Measurements from ENCODE around the gene ZNF23.
A peak's percentile ranks its signal among the peaks of the same experiment; 100 is the strongest.

Gene ZNF23

DNA sequence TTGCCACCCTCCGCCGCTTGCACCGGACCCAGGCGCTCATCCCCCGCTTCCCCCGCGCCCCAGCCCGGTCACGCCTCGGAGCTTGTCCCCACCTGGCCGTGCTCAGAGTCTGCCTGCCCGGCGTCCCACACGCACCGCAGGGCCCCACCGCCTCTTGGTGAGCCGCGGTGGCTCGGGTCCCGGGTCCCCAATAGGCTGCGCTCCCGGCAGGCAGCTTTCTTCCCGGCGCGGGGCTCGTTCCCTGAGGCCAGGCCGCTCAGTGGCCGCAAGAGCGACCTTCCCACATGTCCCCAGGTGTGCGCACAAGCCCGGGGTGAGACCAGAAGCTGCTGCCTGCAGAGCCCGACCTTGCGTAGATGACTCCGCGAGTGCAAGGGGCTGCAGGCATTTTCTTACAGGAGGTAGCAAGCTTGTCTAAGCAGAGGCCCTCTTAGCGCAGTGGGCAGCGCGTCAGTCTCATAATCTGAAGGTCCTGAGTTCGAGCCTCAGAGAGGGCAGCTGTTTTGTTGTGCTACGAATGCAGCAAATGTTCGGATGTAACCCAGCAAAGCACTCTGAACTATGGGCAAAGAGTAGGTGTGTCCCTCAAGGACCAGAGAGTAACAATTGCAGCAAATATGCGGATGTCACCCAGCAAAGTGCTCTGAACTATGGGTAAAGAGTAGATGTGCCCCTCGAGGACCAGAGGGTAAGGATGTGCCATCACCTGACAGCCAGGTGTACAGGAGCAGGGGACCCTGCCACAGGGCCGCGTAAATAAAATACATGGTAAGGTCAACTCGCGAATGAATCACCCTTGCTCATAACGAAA, 35.8 kb downstream of the ZNF23 start:
- no peak for DNase-seq

DNA sequence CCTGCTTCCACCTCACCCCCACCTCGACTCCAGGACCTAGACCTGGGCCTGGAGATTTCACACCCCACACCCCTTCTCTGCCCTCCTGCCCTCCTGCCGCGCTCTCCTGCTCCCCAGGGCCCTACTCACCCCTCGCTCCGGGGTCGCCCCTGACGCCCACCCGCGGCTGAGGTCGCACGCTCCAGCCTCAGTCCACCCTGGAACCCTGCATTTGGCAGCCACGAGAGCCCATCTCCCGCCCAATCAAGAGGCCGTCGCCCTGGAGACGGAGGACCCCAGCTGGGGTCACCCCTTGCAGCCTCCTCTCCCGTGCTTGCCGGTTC, 36.3 kb downstream of the ZNF23 start:
- no peak for DNase-seq

DNA sequence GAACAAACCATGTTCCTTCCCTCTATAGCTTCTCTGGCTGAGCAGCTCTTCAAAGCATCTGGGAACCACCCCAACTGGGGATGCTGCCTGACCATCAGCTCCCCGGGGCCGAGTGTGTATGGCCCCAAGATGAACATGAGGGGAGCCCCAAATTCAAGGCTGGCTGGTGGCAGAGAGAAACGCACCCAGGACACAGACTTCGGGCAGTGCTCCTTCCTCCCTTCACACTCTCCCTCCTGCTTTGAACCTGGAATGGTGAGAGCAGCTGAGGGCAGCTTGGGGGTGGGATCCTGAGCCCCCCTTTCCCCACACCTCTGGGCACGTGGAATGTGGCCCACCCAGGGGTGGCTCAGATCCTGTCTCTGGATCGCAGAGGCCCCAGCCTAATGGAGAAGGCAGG, 37.4 kb downstream of the ZNF23 start:
- DNase-seq = no peak

DNA sequence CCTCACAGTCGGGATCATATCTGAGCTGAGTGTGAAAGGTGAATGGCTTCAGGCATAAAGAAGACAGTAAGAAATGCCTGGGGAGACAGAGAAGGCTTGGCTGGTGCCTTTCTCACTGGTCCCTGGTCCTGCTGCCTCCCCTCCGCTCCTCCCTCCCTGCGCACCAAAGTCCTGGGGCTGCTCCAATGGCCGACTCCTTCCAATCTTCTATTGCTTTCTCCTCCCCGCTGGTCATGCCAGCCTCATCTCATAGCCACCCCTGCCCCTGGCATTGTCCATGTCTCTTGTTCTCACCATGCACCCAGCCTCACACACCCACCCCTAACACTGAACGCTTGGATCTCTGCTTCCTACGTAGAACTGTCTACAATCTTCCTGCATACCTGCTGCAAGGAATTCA, 38.2 kb downstream of the ZNF23 start:
- DNase-seq = no peak

DNA sequence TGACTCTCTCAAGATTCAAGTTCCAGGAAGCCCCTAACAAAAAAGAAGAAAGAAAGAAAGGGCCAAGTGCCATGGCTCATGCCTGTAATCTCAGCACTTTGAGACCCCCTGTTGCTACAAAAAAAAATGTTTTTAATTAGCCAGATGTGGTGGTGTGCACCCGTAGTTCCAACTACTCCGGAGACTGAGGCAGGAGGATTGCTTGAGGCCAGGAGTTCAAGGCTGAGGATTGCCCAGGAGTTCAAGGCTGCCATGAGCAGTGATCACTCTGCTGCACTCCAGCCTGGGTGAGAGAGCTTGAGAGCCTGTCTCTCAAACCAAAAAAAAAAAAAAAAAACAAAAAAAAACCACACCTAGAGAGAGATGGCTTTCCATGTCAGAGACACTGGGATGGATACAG, 39.0 kb downstream of the ZNF23 start:
- DNase-seq = no peak

DNA sequence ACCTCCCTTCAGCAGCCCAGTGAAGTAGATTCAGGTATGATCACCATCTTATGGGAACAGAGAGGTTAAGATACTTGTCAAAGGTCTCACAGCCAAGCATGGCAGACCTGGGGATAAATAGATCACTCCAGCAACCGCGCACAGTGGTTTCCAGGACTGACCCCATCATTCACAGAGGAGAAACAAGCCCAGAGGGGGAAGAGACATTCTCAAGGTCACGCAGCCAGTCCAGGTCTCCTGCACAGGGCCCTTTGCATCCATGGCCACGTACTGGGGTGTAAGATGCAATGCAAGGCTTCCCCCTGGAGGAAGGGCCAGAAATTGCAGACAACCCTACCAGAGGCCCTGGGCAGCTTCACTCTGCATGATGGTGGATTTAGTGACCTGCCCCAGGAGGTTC, 40.1 kb downstream of the ZNF23 start:
- peak in 1 of 2 donors; percentile 13 for DNase-seq

DNA sequence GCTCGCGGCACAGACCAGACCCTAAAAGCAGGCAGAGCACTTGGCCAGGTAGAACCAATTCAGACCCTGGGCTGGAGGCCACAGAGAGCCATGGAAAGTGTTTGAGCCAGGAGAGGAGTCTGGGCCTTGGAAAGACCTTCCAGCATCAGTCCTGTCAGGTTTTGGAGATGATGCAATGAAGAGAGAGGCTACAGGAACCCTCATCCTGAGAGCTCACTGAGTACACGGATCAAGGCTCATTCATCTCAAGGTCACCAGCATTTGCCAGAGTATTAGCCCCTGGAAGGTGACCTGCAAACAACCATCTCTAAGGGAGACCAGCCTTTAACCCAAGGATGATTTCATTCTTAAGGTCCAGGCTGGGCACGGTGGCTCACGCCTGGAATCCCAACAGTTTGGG, 48.0 kb downstream of the ZNF23 start:
- no peak for DNase-seq

DNA sequence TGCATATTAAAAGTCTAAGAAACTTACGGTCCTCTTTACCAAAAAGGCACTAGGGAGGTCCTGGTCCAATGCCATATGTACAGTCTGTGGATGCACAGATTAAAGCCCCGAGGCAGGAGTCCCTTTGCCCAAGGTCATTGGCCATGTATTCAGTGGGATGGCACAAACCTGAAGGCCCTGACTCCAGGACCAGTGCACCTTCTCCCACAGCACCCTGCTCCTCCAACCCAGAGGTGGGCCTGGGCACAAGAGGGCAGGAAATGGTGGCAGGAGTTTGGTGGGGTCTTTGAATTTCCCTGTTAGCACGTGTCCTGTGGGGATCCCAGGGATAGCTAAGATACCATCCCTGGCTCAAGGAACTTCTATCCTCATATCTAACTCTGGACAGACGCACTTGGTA, 48.7 kb downstream of the ZNF23 start:
- DNase-seq = no peak

DNA sequence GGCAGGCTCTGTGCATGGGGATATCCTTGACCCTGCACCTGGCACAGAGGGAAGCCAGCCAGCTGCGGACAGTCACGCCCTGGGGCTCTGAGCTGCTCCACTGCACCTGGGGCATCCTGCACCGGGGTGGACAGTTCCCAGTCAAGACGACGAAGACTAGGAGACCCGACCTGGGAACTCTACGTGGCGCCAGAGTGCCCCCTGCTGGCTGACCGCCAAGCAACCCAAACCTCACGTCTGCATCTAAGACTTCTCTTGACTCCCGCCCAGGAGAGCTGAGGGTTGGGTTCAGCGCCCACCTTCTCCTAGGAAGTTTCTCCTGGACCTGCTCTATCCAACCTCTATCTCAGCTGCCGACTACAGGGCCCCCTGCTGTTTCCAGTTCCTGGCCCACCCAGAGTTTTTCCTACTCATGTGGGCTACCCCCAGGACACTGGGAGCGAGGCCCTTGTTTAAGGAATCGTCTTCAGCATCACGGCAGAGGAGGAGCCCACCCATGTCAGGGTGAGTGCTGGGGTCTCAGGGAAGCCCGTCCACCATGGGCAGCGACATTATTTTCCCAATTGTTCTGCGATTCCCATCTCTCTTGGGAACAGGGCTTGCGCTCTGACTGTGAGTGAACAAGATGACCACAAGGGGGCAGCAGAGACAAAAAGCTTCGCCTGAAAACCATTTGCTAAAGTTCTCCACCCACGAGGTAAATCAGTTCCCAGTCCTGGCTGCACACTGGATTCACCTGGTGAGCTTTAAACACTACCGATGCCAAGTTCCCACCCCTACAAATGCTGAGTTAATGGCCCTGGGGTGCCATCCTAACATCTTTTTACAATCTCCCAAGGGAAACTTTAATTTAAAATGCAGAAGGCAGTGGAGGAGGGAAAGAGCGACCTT, 49.5 kb downstream of the ZNF23 start:
- peak; percentile 45 to 59 for DNase-seq

DNA sequence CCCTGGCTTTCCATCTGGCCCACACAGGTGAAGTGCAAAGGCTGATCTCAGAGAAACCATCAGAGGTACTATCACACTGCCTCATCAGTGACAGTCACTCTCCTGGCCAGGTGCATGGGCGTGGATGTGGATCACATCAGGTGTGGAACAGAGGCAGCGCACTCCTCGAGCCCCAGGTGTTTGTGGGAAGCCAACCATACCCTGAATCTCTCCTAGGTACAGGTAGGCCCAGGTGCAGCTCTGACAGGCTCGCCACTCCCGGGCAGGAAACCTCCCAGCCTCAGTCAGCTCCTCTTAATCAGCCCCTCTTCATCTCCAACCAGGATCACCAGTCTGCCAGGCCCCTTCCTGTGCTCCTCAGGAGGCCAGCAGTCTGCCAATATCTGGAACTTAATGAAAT, 51.9 kb downstream of the ZNF23 start:
- DNase-seq = no peak

DNA sequence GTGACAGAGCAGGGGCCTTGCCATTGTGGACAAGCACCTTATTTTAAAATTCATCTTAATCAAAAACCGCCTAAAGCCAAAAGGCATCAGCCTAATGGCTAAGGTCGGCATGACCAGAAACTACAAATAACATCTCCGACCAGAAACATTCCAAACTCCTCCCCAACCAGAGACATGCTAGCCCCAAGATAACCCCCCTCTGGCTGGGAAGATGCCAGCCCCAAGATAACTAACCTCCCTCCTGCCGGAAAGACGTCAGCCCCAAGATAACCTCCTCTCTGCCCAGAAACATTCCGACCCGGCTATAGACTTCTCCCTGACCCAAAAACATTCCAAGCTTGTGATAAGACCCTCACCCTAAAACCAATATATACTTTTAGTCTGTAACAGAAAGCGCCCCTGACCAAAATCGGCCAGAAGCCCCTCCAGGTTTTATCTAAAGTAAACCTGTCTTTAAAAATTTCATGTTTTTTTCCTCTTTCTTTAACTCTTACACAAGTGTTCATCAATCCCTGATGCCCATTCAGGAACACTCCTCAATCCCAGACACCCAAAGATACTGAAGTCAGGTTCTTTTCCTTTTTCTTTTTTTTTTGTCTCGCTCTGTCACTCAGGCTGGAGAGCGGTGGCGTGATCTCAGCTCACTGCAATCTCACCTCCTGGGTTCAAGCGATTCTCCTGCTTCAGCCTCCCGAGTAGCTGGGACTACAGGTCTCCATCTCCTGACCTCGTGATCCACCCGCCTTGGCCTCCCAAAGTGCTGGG, 52.9 kb downstream of the ZNF23 start:
- DNase-seq = no peak

DNA sequence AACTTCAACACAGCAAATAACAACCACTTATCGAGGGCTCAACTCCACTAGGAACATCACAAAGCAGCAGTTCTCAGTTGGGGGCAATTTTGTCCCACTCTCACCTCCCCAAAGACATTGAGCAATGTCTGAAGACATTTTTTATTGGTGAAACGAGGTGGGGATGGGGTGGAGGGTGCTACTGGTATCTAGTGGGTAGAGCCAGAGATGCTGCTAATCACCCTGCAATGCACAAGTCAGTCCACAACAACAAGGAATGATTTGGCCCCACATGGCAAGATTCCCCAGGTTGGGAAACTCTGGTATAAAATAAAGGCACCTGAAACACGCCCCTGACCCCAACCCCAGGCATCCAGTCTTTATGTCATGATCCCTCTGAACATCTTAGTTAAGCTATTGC, 53.5 kb downstream of the ZNF23 start:
- DNase-seq = no peak

DNA sequence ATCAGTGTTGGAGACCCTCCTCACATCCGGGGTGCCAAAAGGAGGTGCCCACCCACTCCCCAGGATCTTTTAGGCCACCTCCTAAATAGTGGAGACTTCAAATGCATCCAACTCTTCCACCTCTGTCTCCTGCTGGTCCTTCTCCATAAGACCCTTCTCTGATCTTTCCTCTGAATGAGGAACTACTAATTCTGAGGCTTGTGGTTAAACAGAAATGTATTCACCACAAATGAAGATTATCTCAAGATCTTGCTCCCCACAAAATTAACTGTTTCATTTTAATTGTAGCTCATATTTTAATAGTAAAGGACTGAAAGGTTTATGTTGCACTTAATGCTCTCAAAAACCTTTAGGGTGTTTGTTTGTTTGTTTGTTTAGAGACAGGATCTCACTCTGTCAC, 54.3 kb downstream of the ZNF23 start:
- DNase-seq = no peak

DNA sequence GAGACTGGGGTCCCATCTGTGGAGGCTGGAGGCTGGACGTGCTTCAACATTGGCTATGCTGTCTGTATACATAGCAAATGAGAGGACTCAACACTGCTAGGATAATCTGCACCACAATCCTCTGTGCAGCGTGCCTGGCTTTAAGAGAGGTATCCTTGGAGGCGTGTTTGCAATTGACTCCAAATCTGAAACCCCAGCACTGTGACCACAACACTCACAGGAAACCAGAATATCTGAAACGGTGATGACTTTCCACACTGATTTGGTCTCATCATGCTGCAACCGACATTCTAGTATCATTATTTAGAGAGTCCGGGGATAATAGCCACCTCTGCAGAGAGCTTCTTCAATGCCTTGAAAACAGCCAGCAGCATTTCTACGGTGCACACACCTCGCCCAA, 55.3 kb downstream of the ZNF23 start:
- DNase-seq = no peak

DNA sequence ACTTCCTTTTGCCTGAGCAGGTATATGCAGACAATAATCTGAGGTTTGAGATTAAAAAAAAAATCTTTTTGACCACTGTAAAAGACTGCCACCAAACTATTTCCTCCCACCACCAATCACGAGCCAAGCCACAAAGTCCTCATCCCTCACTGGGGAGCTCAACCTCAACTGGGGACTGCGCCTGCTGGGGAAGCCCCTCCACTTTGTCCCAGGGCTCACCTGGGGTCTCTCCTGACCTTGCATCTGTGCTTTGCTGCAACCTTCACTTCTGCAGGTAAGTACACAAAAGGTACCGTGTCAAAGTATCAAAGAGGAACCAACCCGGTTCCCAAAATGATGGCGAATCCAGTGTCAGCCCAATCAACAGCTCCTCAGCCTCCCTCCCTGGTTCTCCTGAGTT, 55.7 kb downstream of the ZNF23 start:
- DNase-seq = no peak

DNA sequence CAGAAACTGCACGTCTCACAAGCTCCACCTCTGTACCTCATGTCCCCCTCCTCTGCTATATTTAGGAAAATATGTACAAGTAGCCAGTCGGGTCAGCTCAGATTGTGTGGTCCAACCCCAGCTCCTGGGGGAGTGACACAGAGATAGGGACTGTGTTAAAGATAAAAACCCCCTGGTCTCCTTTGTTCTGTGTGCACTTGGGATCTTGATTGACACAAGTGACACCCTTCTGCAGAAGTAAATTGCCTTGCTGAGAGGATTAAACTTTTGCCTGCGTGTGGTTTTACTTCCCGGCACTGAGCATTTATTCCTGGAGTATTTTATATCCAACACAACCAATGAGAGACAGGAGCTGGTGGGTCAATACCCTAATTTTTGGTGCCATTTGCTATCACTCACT, 57.7 kb downstream of the ZNF23 start:
- DNase-seq = no peak

DNA sequence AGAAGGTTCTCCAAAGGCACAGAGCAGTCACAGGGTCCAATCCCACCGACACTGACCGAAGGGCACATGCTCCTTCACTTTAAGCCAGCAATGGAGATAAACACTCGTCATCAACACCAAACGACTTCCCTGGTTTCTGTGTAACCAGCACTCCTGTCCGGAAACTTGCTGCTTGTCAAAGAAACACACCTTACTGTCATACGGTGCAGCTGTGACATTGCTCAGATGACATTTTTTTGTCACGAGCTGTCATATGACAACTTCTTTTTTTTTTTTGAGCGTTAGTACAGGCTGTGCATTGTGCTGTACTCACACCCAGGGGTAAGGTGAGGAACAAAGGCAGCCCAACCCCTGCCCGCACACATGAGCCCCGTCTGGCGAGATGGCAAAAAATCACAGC, 59.4 kb downstream of the ZNF23 start:
- DNase-seq = no peak

DNA sequence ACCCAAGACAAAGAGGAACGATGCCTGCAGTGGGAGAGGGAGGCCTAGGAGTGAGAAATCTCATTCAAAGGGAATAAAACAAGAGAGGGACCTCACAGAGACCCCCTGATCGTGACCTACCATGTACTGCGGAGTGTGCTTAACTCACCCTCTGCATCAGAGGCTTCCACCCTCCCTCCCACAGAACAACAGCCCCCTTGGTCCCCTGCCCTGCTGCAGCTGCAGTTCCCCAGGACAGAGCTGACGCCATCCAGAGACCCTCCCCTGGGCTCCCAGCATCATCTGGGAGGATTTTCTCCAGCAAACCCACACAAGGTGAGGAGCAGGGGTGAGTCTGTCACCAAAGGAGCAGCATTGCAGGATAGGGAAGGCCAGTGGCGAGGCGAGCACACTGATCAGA, 60.0 kb downstream of the ZNF23 start:
- no peak for DNase-seq

DNA sequence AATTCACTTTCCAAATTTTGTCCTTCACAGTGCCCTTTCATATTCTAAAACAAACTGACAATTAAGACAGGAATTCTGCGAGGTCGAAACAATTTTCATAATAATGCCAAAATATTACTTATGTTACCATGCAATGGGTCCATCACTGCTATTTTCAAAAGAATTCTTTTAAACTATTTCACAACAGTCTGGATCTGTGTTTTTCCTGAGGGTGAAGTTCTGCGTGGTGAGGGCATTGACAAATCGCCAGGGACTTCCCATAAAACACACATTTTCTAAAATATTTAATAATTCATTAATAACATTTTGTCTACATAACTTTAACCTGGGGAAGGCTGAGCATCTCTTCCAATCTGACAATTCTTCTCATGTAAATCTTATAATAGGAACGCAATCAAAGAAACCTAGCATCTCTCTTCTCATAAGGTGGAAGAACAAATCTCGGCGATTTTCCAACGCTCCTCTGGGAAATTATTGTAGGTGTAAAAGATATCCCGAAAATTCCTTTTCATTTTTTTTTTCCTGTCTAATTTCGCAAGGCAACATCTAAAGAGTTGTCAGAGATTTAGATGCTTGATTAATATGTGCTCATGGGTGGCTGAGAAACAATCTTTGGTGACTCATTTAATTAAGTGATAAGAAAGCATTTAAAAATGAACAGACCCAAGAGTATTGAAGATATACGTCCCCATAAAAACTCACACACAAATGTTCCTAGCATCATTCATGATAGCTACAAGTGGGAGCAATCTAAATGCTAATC, 62.1 kb downstream of the ZNF23 start:
- DNase-seq = no peak
